Activated CD4-positive, alpha-beta T cell treated with anti-CD3 and anti-CD28 coated beads, Interleukin-2, Interleukin-6, amounts not matched to agents 100 ng/mL and 50 ng/mL, durations not matched to agents 16 hours and 8 hours (primary cell): ENCODE measurements around the gene TIAM1.
A peak's percentile ranks its signal among the peaks of the same experiment; 100 is the strongest.

Experiments used
- DNase-seq: peaks from one replicate; pipeline ENCODE4 v3.0.0-alpha.2; 2020

TIAM1 gene

GRCh38 chr21:31195334-31196015, 148.6 kb downstream of the TIAM1 start:
- peak; percentile 73 for DNase-seq

GRCh38 chr21:31194510-31195293, 149.4 kb downstream of the TIAM1 start:
- DNase-seq, result no peak

GRCh38 chr21:31193761-31194160, 150.3 kb downstream of the TIAM1 start:
- no peak for DNase-seq

- peak; percentile 62 for DNase-seq
These were observed 152.5 kb downstream of the TIAM1 start for GRCh38 chr21:31191553-31191952.

GRCh38 chr21:31190516-31190915, 153.5 kb downstream of the TIAM1 start:
- DNase-seq, result no peak

- DNase-seq, result no peak
These were observed 156.6 kb downstream of the TIAM1 start for GRCh38 chr21:31187499-31187898.

- peak; percentile 51 for DNase-seq
These were observed 157.1 kb downstream of the TIAM1 start for GRCh38 chr21:31186916-31187315.

GRCh38 chr21:31185663-31186062, 158.4 kb downstream of the TIAM1 start:
- DNase-seq, result peak; percentile 39

GRCh38 chr21:31184876-31185275, 159.2 kb downstream of the TIAM1 start:
- DNase-seq, result no peak

- DNase-seq, result peak; percentile 89
These were observed 159.6 kb downstream of the TIAM1 start for GRCh38 chr21:31184459-31184858.

- DNase-seq, result peak; percentile 68
These were observed 161.6 kb downstream of the TIAM1 start for GRCh38 chr21:31182231-31183140.

GRCh38 chr21:31181082-31181750, 162.8 kb downstream of the TIAM1 start:
- DNase-seq, result peak; percentile 44

- DNase-seq, result peak; percentile 65
These were observed 163.6 kb downstream of the TIAM1 start for GRCh38 chr21:31180256-31181081.

- DNase-seq, result no peak
These were observed 167.3 kb downstream of the TIAM1 start for GRCh38 chr21:31176725-31177124.

GRCh38 chr21:31176080-31176551, 167.9 kb downstream of the TIAM1 start:
- DNase-seq, result no peak

GRCh38 chr21:31173881-31174555, 170.0 kb downstream of the TIAM1 start:
- peak; percentile 54 for DNase-seq

GRCh38 chr21:31172328-31172727, 171.7 kb downstream of the TIAM1 start:
- no peak for DNase-seq

- peak; percentile 58 for DNase-seq
These were observed 179.1 kb downstream of the TIAM1 start for GRCh38 chr21:31164713-31165694.

GRCh38 chr21:31162827-31163226, 181.2 kb downstream of the TIAM1 start:
- no peak for DNase-seq
